Neural progenitor cell (in vitro differentiated cells): ENCODE data around the gene AIFM3.

Experiments used
- EZH2 ChIP-seq: fragments of 200-600 bp; sonication (generic); IDR thresholded peaks from 2 replicates; pipeline ENCODE4 v1.6.1; 2017; ENCODE audit warnings: antibody characterized with exemption, mild to moderate bottlenecking, moderate library complexity
- EZH2phosphoT487 ChIP-seq: fragments of 200-600 bp; sonication (generic); IDR thresholded peaks from 2 replicates; pipeline ENCODE4 v1.6.1; 2017; ENCODE audit warnings: antibody characterized with exemption
- TF ChIP-seq, protein P1 (sequence below): fragments of 200-600 bp; sonication (generic); IDR thresholded peaks from 2 replicates; pipeline ENCODE4 v1.5.1; 2017; ENCODE audit warnings: antibody characterized with exemption, mild to moderate bottlenecking

DNA sequence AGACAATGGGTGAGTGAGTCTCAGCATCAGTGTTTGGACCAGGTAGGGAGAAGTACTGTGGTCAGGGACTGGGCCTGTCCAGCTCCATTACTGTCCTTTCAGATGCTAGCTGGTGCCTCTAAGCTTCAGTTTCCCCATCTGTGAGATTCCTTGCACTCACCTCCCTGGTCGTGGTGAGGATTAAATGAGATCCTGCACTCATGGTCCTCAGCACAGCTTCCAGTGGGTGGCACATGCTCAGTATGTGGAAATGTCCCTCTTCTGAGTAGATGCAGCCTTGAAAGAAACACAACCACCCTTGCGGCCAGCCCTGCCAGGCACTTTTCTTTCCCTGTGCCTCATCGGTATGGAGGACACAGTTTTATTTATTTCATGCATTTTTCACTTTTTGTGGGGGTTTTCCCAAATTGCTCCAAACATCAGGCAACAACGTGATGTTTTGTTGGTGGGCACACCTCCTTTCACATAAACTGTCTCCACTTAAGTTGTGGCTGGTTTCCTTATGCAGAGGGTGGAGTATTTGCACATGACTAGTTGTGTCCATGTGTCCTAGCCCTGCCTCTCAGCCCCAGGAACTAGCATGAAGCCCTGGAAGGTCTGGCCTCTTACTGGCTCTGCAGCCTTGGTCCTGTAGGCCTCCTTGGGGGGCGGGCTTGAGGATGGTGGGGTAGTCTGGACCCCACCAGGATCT lies 16.2 kb downstream of the AIFM3 start:
- TF ChIP-seq, protein P1, sequence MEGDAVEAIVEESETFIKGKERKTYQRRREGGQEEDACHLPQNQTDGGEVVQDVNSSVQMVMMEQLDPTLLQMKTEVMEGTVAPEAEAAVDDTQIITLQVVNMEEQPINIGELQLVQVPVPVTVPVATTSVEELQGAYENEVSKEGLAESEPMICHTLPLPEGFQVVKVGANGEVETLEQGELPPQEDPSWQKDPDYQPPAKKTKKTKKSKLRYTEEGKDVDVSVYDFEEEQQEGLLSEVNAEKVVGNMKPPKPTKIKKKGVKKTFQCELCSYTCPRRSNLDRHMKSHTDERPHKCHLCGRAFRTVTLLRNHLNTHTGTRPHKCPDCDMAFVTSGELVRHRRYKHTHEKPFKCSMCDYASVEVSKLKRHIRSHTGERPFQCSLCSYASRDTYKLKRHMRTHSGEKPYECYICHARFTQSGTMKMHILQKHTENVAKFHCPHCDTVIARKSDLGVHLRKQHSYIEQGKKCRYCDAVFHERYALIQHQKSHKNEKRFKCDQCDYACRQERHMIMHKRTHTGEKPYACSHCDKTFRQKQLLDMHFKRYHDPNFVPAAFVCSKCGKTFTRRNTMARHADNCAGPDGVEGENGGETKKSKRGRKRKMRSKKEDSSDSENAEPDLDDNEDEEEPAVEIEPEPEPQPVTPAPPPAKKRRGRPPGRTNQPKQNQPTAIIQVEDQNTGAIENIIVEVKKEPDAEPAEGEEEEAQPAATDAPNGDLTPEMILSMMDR: no peak
- TF ChIP-seq EZH2 (no peak), EZH2phosphoT487 (no peak)
